HEK293T (cell line): ENCODE measurements around the gene CCNJ.
"Not testable (repeated sequence)": the region's sequence is repeated elsewhere in the genome, so short reads cannot be mapped to it uniquely, and the experiment has no call there.

Experiments
- ARNT ChIP-seq: fragments of 450-650 bp; IDR thresholded peaks from 2 replicates; pipeline ENCODE4 v1.6.1; 2017; ENCODE audit warnings: mild to moderate bottlenecking
- BHLHE40 ChIP-seq: fragments of 450-650 bp; IDR thresholded peaks from 2 replicates; pipeline ENCODE4 v1.6.1; 2016; ENCODE audit warnings: mild to moderate bottlenecking, moderate library complexity, borderline replicate concordance
- ELF4 ChIP-seq: fragments of 450-650 bp; IDR thresholded peaks from 2 replicates; pipeline ENCODE4 v1.6.1; 2017; ENCODE audit warnings: antibody characterized with exemption
- FOXA1 ChIP-seq: fragments of 450-650 bp; IDR thresholded peaks from 2 replicates; pipeline ENCODE4 v1.6.1; 2016; ENCODE audit warnings: mild to moderate bottlenecking
- FOXM1 ChIP-seq: fragments of 450-650 bp; IDR thresholded peaks from 2 replicates; pipeline ENCODE4 v1.6.1; 2017; ENCODE audit warnings: mild to moderate bottlenecking, borderline replicate concordance
- HDGF ChIP-seq: fragments of 450-650 bp; IDR thresholded peaks from 2 replicates; pipeline ENCODE4 v1.6.1; 2017; ENCODE audit warnings: antibody characterized with exemption, borderline replicate concordance
- L3MBTL2 ChIP-seq: fragments of 450-650 bp; conservative IDR thresholded peaks from 2 replicates; pipeline ENCODE4 v1.6.1; 2016; ENCODE audit warnings: mild to moderate bottlenecking
- LEF1 ChIP-seq: fragments of 450-650 bp; IDR thresholded peaks from 2 replicates; pipeline ENCODE4 v1.6.1; 2017; ENCODE audit warnings: mild to moderate bottlenecking, borderline replicate concordance
- NFRKB ChIP-seq: fragments of 450-650 bp; IDR thresholded peaks from 2 replicates; pipeline ENCODE4 v1.6.1; 2016; ENCODE audit warnings: mild to moderate bottlenecking, moderate library complexity
- PKNOX1 ChIP-seq: fragments of 450-650 bp; IDR thresholded peaks from 2 replicates; pipeline ENCODE4 v1.6.1; 2016
- SP1 ChIP-seq: fragments of 450-650 bp; IDR thresholded peaks from 2 replicates; pipeline ENCODE4 v1.6.1; 2017
- SUZ12 ChIP-seq: fragments of 450-650 bp; IDR thresholded peaks from 2 replicates; pipeline ENCODE4 v1.6.1; 2016; ENCODE audit warnings: mild to moderate bottlenecking
- TARDBP ChIP-seq: fragments of 450-650 bp; IDR thresholded peaks from 2 replicates; pipeline ENCODE4 v1.6.1; 2016
- ZNF384 ChIP-seq: fragments of 450-650 bp; IDR thresholded peaks from 2 replicates; pipeline ENCODE4 v1.6.1; 2016

GRCh38 chr10:95994376-95994775 is 49.0 kb upstream of the CCNJ start:
- TF ChIP-seq FOXM1, PKNOX1, SUZ12, HDGF, BHLHE40, LEF1, ELF4, SP1, TARDBP, NFRKB, ARNT, FOXA1, L3MBTL2, ZNF384: not testable (repeated sequence)
